Chondrocyte (in vitro differentiated cells): ENCODE measurements around the gene F2. TPM values are rescaled to one million over a fixed set of nuclear protein-coding genes. Genes with fewer than 3 reads are reported as not detected.

Source experiments
- DNase-seq: peaks from one replicate; pipeline ENCODE4 v3.0.0; 2021; ENCODE audit warnings: mixed read lengths, low spot score
- H3K27ac Mint-ChIP-seq: one replicate; pipeline ENCODE4 v1.8.0; 2021; ENCODE audit warnings: mild to moderate bottlenecking, moderate library complexity, mixed read lengths; ENCODE audit not compliant: unreplicated experiment
- H3K27me3 Mint-ChIP-seq: 2 replicates; pipeline ENCODE4 v1.8.0; 2021; ENCODE audit warnings: low read depth, mixed read lengths
- H3K36me3 Mint-ChIP-seq: 2 replicates; pipeline ENCODE4 v1.8.0; 2021; ENCODE audit warnings: low read depth, mixed read lengths
- H3K4me1 Mint-ChIP-seq: 2 replicates; pipeline ENCODE4 v1.8.0; 2021; ENCODE audit warnings: low read depth, mild to moderate bottlenecking, mixed read lengths
- H3K4me3 Mint-ChIP-seq: one replicate; pipeline ENCODE4 v1.8.0; 2021; ENCODE audit warnings: mild to moderate bottlenecking, moderate library complexity, mixed read lengths; ENCODE audit not compliant: unreplicated experiment
- H3K9me3 Mint-ChIP-seq: 2 replicates; pipeline ENCODE4 v1.8.0; 2021; ENCODE audit warnings: low read depth, mixed read lengths
- CTCF ChIP-seq: fragments of 200-600 bp; sonication (generic); IDR thresholded peaks from 2 replicates; pipeline ENCODE4 v1.5.0; 2021; ENCODE audit warnings: antibody characterized with exemption, mild to moderate bottlenecking, moderate library complexity
- total RNA-seq: library from RNA; stranded (reverse); gene quantifications from 3 replicates; pipeline ENCODE4 v1.2.1, GENCODE V29; 2021

The F2 gene
- total RNA-seq, 1 donor from 2014 or later: 0.25 TPM

- Mint-ChIP-seq H3K4me1 (peaks cover 35% of the 10 kb centered on the region), H3K36me3 (no peaks in the 10 kb centered on the region), H3K9me3 (no peaks in the 10 kb centered on the region), H3K4me3 (no peak overlapping the region), H3K27me3 (no peaks in the 10 kb centered on the region), H3K27ac (no peak overlapping the region)
- TF ChIP-seq CTCF: no peak
- no peak for DNase-seq
These were observed 668 bp downstream of the F2 start for GRCh38 chr11:46719543-46720218.

DNA sequence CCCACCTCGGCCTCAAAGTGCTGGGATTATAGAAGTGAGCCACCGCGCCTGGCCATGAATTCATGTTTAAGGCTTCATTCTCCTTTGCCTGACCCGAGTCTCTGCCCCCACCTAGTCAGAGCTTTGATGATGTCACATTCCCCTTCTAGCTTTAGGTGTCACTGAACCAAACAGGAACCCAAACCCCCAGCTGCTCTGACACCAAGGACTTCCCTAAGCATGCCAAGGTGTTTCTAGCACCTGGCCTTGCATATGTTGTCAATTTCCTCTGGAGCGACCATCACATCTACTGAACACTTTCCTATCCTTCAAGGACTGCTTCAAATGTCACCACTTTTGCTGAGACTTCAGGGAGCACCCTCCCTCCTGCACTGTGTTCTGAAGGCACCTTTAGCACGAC lies 2.3 kb downstream of the F2 start:
- Mint-ChIP-seq H3K9me3 (no peaks in the 10 kb centered on the region), H3K27ac (no peak overlapping the region), H3K36me3 (no peaks in the 10 kb centered on the region), H3K4me3 (no peak overlapping the region), H3K4me1 (peaks cover 22% of the 10 kb centered on the region), H3K27me3 (no peaks in the 10 kb centered on the region)
- DNase-seq: no peak
- TF ChIP-seq CTCF: no peak

- Mint-ChIP-seq H3K27me3 (no peaks in the 10 kb centered on the region), H3K9me3 (no peaks in the 10 kb centered on the region), H3K27ac (no peak overlapping the region), H3K4me1 (peaks cover 22% of the 10 kb centered on the region), H3K36me3 (no peaks in the 10 kb centered on the region), H3K4me3 (no peak overlapping the region)
- TF ChIP-seq CTCF: no peak
- no peak for DNase-seq
These were observed 3.7 kb downstream of the F2 start for GRCh38 chr11:46722566-46723358.

DNA sequence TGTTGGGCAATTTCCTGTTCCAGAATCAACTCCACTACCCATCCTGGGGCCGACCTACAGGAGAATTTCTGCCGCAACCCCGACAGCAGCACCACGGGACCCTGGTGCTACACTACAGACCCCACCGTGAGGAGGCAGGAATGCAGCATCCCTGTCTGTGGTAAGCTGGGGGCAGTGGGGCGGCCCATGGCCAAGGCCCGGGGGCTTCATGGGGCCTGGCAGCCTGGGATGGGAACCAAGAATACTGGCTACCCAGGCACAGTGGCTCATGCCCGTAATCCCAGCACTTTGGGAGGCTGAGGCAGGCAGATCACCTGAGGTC lies 4.3 kb downstream of the F2 start:
- H3K4me3 Mint-ChIP-seq: no peak overlapping the region
- peaks cover 18% of the 10 kb centered on the region for H3K4me1 Mint-ChIP-seq
- H3K27me3 Mint-ChIP-seq: no peaks in the 10 kb centered on the region
- H3K27ac Mint-ChIP-seq: no peak overlapping the region
- DNase-seq: no peak
- H3K36me3 Mint-ChIP-seq: no peaks in the 10 kb centered on the region
- TF ChIP-seq CTCF: no peak
- no peaks in the 10 kb centered on the region for H3K9me3 Mint-ChIP-seq

DNA sequence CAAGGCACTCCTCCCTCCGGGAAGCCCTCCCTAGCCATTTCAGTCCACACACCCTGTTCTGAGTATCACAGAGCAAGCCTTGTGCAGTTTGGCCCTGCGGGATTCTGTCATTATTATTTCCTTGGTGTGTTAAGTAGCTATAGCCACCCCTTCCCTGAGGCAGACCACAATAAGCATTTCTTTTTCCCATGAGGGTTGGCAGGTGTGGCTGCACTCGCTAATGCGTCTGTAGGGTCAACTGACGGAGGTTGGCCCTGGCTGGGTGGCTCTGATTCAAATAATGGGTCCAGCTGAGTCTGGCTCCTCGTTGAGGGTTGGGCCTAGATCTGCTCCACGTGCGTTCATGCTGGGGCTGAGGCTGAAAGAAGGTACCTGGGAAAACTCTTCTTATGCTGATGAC lies 5.1 kb downstream of the F2 start:
- DNase-seq: no peak
- Mint-ChIP-seq H3K27ac (peak overlapping the region; percentile 71), H3K9me3 (no peaks in the 10 kb centered on the region), H3K36me3 (no peaks in the 10 kb centered on the region), H3K27me3 (no peaks in the 10 kb centered on the region), H3K4me3 (no peak overlapping the region), H3K4me1 (peaks cover 14% of the 10 kb centered on the region)
- TF ChIP-seq CTCF: no peak
